Adrenal gland (tissue), 5 donors: ENCODE data around the gene AFF1.

Source experiments
- POLR2A ChIP-seq, 2 donors: fragments of 450-650 bp; IDR thresholded peaks; one replicate each; pipeline ENCODE4 v1.6.1; 2017; ENCODE audit warnings: antibody characterized with exemption in 2 of 2, mild to moderate bottlenecking in 2 of 2, moderate library complexity in 1 of 2
- TF ChIP-seq, protein P1 (sequence below), 6 experiments: fragments of 450-650 bp in 4 of 6; fragments of 200-600 bp in 2 of 6; sonication (generic) in 1 of 6; IDR thresholded peaks; 1 replicate in 5 of 6; 2 replicates in 1 of 6; pipeline versions ENCODE4 v1.5.1 to v1.8.0; 2016 to 2021; ENCODE audit warnings: antibody characterized with exemption in 6 of 6, mild to moderate bottlenecking in 2 of 6, moderate library complexity in 1 of 6
- donor health status: DM: no; HTN: no; CAD: no.

GRCh38 chr4:87171944-87172343 is 237.1 kb downstream of the AFF1 start:
- no peak for TF ChIP-seq POLR2A (IDR thresholded peaks at IDR 0.05)
- TF ChIP-seq, protein P1, sequence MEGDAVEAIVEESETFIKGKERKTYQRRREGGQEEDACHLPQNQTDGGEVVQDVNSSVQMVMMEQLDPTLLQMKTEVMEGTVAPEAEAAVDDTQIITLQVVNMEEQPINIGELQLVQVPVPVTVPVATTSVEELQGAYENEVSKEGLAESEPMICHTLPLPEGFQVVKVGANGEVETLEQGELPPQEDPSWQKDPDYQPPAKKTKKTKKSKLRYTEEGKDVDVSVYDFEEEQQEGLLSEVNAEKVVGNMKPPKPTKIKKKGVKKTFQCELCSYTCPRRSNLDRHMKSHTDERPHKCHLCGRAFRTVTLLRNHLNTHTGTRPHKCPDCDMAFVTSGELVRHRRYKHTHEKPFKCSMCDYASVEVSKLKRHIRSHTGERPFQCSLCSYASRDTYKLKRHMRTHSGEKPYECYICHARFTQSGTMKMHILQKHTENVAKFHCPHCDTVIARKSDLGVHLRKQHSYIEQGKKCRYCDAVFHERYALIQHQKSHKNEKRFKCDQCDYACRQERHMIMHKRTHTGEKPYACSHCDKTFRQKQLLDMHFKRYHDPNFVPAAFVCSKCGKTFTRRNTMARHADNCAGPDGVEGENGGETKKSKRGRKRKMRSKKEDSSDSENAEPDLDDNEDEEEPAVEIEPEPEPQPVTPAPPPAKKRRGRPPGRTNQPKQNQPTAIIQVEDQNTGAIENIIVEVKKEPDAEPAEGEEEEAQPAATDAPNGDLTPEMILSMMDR (IDR thresholded peaks at IDR 0.05), result no peak
